Thyroid gland (tissue), 4 donors: ENCODE measurements around the gene TGFBR1. TPM values are rescaled to one million over a fixed set of nuclear protein-coding genes. Genes with fewer than 3 reads are reported as not detected.

Source experiments
- DNase-seq, 2 donors: peaks; one replicate each; pipeline ENCODE4 v3.0.0-alpha.2; 2019
- H3K27ac ChIP-seq, 3 donors: fragments of 200-600 bp; sonication (generic); 1 replicate in 2 of 3; 2 replicates in 1 of 3; pipeline ENCODE4 v1.5.1; 2016 to 2019; ENCODE audit warnings: mild to moderate bottlenecking in 1 of 3, moderate library complexity in 1 of 3
- H3K27me3 ChIP-seq: fragments of 200-600 bp; sonication (generic); one replicate; pipeline ENCODE4 v1.5.1; 2019
- H3K36me3 ChIP-seq, 2 donors: fragments of 200-600 bp; sonication (generic); one replicate each; pipeline ENCODE4 v1.5.1; 2016 to 2019
- H3K4me1 ChIP-seq, 2 donors: fragments of 200-600 bp; sonication (generic); one replicate each; pipeline ENCODE4 v1.5.1; 2017 to 2019
- H3K4me3 ChIP-seq, 3 donors: fragments of 200-600 bp; sonication (generic); replicated peaks in 1 of 3; 1 replicate in 2 of 3; 2 replicates in 1 of 3; pipeline ENCODE4 v1.5.1; 2016; ENCODE audit warnings: mild to moderate bottlenecking in 1 of 3
- H3K9me3 ChIP-seq: fragments of 200-600 bp; sonication (generic); one replicate; pipeline ENCODE4 v1.5.1; 2017
- POLR2A ChIP-seq, 2 donors: fragments of 450-650 bp; IDR thresholded peaks; one replicate each; pipeline ENCODE4 v1.6.1; 2017; ENCODE audit warnings: antibody characterized with exemption in 2 of 2, mild to moderate bottlenecking in 2 of 2, moderate library complexity in 1 of 2
- WGBS, 2 donors: methylation state at CpG; one replicate each; pipeline ENCODE4 v1.1.5; 2017; 5-methylcytosine and 5-hydroxymethylcytosine counted together
- intact Hi-C: fragments of 100-400 bp; cut with DNase I; formaldehyde crosslinking; loops from one replicate; pipeline ENCODE4 v1.15.1; 2023
- total RNA-seq, 4 donors: library from RNA; depleted of rRNA; stranded (reverse); fragments of >200 nt; gene quantifications; one replicate each; pipeline ENCODE4 v1.2.3, GENCODE V29; 2016
- TF ChIP-seq, protein P1 (sequence below), 6 experiments: fragments of 200-600 bp in 3 of 6; fragments of 450-650 bp in 3 of 6; sonication (generic) in 3 of 6; IDR thresholded peaks; one replicate each; pipeline ENCODE4 v1.5.1; 2016 to 2019; ENCODE audit warnings: antibody characterized with exemption in 6 of 6, mild to moderate bottlenecking in 2 of 6, inconsistent platforms in 1 of 6, moderate library complexity in 1 of 6

The TGFBR1 gene
- total RNA-seq, 4 donors from 2014 or later: 18.6 to 36.7 (median 28.5) TPM

DNA sequence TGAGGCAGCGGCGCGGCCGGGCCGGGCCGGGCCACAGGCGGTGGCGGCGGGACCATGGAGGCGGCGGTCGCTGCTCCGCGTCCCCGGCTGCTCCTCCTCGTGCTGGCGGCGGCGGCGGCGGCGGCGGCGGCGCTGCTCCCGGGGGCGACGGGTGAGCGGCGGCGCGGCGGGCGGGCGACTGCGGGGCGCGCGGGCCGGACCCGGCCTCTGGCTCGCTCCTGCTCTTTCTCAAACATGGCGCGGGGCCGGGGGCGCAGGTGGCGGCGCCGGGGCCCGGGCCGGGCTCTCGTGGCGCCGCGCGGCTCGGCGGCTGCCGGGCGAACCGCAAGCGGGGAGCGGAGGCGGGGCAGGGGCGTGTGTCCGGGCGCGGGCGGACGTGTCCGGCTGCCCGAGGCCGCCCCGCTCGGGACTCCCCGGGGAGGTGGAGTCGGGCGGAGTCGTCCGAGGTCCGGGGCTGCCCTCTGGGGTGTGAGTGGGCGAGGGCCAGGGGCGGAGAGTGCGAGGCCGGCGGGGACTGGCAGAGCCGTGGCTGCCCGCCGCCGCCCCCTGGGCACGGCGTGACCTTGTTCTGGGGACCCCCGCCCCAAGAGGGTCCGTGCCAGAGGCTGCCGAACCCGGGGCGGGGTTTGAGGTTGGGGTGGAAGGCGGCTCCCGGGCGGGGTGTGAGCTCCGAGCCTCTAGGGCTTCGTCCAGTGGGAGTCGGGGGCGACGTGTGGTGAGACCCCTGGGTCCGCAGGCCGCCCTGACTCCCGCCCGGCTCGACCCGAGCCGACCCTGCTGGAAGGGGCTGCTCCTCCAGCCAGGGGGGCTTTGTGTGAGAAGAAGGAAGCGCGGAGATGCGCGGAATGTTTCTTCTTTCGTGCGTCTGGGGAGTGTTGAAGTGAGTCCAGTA, 485 bp downstream of the TGFBR1 start:
- H3K4me3 ChIP-seq: peak overlapping the region; percentile 68 to 95 (median 85)
- intact Hi-C loops: no loop called here
- H3K9me3 ChIP-seq: no peaks in the 10 kb centered on the region
- peak in 1 of 2 donors; percentile 35 for TF ChIP-seq POLR2A (IDR thresholded peaks at IDR 0.05)
- TF ChIP-seq, protein P1, sequence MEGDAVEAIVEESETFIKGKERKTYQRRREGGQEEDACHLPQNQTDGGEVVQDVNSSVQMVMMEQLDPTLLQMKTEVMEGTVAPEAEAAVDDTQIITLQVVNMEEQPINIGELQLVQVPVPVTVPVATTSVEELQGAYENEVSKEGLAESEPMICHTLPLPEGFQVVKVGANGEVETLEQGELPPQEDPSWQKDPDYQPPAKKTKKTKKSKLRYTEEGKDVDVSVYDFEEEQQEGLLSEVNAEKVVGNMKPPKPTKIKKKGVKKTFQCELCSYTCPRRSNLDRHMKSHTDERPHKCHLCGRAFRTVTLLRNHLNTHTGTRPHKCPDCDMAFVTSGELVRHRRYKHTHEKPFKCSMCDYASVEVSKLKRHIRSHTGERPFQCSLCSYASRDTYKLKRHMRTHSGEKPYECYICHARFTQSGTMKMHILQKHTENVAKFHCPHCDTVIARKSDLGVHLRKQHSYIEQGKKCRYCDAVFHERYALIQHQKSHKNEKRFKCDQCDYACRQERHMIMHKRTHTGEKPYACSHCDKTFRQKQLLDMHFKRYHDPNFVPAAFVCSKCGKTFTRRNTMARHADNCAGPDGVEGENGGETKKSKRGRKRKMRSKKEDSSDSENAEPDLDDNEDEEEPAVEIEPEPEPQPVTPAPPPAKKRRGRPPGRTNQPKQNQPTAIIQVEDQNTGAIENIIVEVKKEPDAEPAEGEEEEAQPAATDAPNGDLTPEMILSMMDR (IDR thresholded peaks at IDR 0.05): no peak
- peaks cover 17% of the 10 kb centered on the region in 2 donors for H3K4me1 ChIP-seq
- 1% methylated on average over 23 to 28 of the region's 118 CpGs for WGBS, 2 donors
- H3K36me3 ChIP-seq: no peaks in the 10 kb centered on the region
- no peaks in the 10 kb centered on the region for H3K27me3 ChIP-seq
- peak overlapping the region; percentile 47 to 86 (median 83) for H3K27ac ChIP-seq
- peak; percentile 82 to 84 for DNase-seq

DNA sequence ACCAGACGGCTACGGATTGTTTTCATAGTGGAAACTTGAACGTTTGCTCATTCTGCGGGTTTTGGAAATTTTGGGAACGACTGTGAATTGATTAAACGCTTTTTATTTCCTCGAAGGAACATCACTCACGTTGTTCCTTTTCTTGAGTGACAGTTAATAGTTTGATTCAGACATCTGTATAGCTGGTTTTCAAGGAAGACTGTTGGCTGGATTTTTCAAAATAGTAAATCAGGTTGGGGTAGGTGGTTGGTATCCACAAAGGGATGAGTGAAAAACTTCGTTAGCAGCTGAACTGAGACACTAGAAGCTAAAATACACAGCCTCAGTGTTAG, 1.1 kb downstream of the TGFBR1 start:
- intact Hi-C loops: no loop called here
- no peak for DNase-seq
- Histone ChIP-seq H3K27me3 (no peaks in the 10 kb centered on the region), H3K9me3 (no peaks in the 10 kb centered on the region), H3K4me3 (peak overlapping the region; percentile 68 to 95 (median 85)), H3K36me3 (no peaks in the 10 kb centered on the region), H3K4me1 (peaks cover 17% of the 10 kb centered on the region in 2 donors), H3K27ac (peak overlapping the region; percentile 47 to 86 (median 83))
- TF ChIP-seq POLR2A (IDR thresholded peaks at IDR 0.05): no peak
- TF ChIP-seq, protein P1 (IDR thresholded peaks at IDR 0.05): no peak
- WGBS, 2 donors: 4 to 5% methylated on average over 9 of the region's 9 CpGs

DNA sequence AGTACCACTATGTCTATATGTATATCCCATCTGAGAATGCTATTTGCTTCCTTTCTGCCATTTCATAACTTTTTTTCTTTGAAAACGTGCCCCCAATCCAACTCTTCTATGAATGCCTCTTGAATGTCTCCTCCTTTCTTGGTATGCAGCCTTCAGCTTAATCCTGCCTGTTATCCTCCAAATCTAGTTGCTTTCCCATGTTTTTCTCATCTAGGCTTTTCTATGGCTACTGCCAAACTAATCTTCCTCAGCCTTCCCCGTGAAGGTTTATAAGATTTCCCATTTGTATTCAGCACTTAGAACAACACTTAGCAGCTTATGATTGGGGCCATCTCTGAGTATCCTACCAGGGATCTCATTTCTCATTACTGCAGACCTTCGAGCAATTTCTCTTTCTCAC, 2.5 kb downstream of the TGFBR1 start:
- TF ChIP-seq, protein P1 (IDR thresholded peaks at IDR 0.05): no peak
- TF ChIP-seq POLR2A (IDR thresholded peaks at IDR 0.05): no peak
- DNase-seq: no peak
- Histone ChIP-seq H3K27ac (no peak overlapping the region), H3K27me3 (no peaks in the 10 kb centered on the region), H3K4me3 (no peak overlapping the region), H3K4me1 (peaks cover 17% of the 10 kb centered on the region in 2 donors), H3K9me3 (no peaks in the 10 kb centered on the region), H3K36me3 (no peaks in the 10 kb centered on the region)
- WGBS, 2 donors: 33 to 35% methylated on average over 3 of the region's 3 CpGs
- intact Hi-C loops: no loop called here

DNA sequence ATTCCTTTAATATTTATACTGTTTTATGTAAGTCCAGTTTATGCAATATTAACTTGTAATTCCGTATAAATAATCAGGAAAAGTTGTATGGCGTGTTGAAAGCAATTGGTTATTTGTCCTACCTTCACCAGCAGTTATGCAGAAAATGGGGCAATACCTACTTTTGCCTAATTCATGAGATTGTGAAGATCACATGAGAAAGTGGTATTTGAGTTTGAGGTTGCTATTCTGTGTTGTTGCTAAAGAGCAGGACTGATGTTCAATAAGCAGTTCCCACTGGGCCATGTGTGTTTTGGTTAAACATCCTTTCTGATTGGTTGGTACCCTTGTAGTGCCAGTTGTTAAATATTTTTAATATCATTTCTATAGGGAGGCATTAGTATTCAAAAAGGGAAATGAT, 3.2 kb downstream of the TGFBR1 start:
- H3K4me1 ChIP-seq: peaks cover 17% of the 10 kb centered on the region in 2 donors
- DNase-seq: no peak
- no peaks in the 10 kb centered on the region for H3K36me3 ChIP-seq
- H3K4me3 ChIP-seq: no peak overlapping the region
- no peaks in the 10 kb centered on the region for H3K9me3 ChIP-seq
- TF ChIP-seq POLR2A (IDR thresholded peaks at IDR 0.05): no peak
- TF ChIP-seq, protein P1 (IDR thresholded peaks at IDR 0.05): no peak
- H3K27ac ChIP-seq: no peak overlapping the region
- intact Hi-C loops: no loop called here
- 97 to 99% methylated on average over 2 of the region's 2 CpGs for WGBS, 2 donors
- H3K27me3 ChIP-seq: no peaks in the 10 kb centered on the region

DNA sequence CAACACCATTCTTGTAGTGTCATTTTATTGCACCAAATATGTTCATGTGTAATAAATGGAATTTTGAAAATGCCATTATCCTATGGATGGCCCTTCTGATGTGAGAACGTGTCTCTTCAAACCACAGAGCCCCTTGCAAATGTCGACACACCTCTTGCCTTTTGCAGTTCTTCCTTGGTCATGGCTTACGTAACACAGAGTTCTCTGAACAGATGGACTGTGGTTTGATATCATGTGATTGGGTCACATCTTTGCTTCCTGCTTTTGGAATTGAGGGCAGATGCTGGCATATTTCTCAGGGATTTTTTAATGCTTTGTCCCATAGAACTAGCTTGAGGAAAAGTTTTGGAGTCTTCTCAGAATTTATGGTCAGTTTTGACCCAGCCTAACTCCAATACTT, 4.6 kb downstream of the TGFBR1 start:
- H3K9me3 ChIP-seq: no peaks in the 10 kb centered on the region
- no peak overlapping the region for H3K27ac ChIP-seq
- intact Hi-C loops: no loop called here
- peaks cover 16 to 18% of the 10 kb centered on the region in 2 donors for H3K4me1 ChIP-seq
- H3K36me3 ChIP-seq: no peaks in the 10 kb centered on the region
- TF ChIP-seq, protein P1 (IDR thresholded peaks at IDR 0.05): no peak
- TF ChIP-seq POLR2A (IDR thresholded peaks at IDR 0.05): no peak
- DNase-seq: no peak
- H3K4me3 ChIP-seq: no peak overlapping the region
- 76 to 96% methylated on average over 3 of the region's 3 CpGs for WGBS, 2 donors
- H3K27me3 ChIP-seq: no peaks in the 10 kb centered on the region
